SK-N-SH (cell line): ENCODE measurements around the gene PCSK6. TPM values are rescaled to one million over a fixed set of nuclear protein-coding genes. Genes with fewer than 3 reads are reported as not detected.

ENCODE experiments used
- CTCF ChIA-PET: fragments of 300-600, 350-600 bp; formaldehyde crosslinking; extraction: SDS; loops from one replicate; lab custom pipeline; 2021; lab: Yijun Ruan, JAX
- POLR2A ChIA-PET: fragments of 350-600 bp; sonication (Branson Sonifier 250); formaldehyde crosslinking; extraction: SDS; loops from one replicate; lab custom pipeline; 2020; ENCODE audit warnings: antibody characterized with exemption, inconsistent platforms; lab: Yijun Ruan, JAX
- DNase-seq: peaks from one replicate; pipeline ENCODE4 v3.0.0; 2012
- H2AFZ ChIP-seq: fragments of 200-600 bp; sonication (generic); 2 replicates; pipeline ENCODE4 v1.8.1; 2016; ENCODE audit warnings: antibody characterized with exemption, mild to moderate bottlenecking, low read depth
- H3F3A ChIP-seq: fragments of 200-600 bp; sonication (generic); replicated peaks from 2 replicates; pipeline ENCODE3; 2016; ENCODE audit warnings: antibody characterized with exemption, mild to moderate bottlenecking; ENCODE audit not compliant: insufficient read depth
- H3K27ac ChIP-seq, 2 experiments: fragments of 200-500 bp in 1 of 2; fragments of 200-600 bp in 1 of 2; sonication (Bioruptor generic) in 1 of 2; sonication (generic), shearing (Covaris generic) in 1 of 2; 2 replicates each; pipeline versions ENCODE4 v1.5.1 to v1.6.1; 2014 to 2016; ENCODE audit warnings: low read depth in 2 of 2, inconsistent platforms in 1 of 2, low read length in 1 of 2, mild to moderate bottlenecking in 1 of 2, mixed read lengths in 1 of 2
- H3K27me3 ChIP-seq: fragments of 200-600 bp; sonication (generic), shearing (Covaris generic); 2 replicates; pipeline ENCODE4 v1.6.1; 2016; ENCODE audit warnings: mixed run types; ENCODE audit not compliant: insufficient read depth
- H3K36me3 ChIP-seq, 2 experiments: fragments of 200-500 bp in 1 of 2; fragments of 200-600 bp in 1 of 2; sonication (Bioruptor generic) in 1 of 2; sonication (generic) in 1 of 2; replicated peaks in 1 of 2; 2 replicates each; pipeline versions ENCODE3 to v1.5.1; 2014 to 2016; ENCODE audit warnings: low read length in 1 of 2, mild to moderate bottlenecking in 1 of 2; ENCODE audit not compliant: insufficient read depth in 2 of 2, control insufficient read depth in 1 of 2
- H3K4me1 ChIP-seq, 2 experiments: fragments of 200-500 bp in 1 of 2; fragments of 200-600 bp in 1 of 2; sonication (Bioruptor generic) in 1 of 2; sonication (generic), shearing (Covaris generic) in 1 of 2; 2 replicates each; pipeline versions ENCODE4 v1.5.1 to v1.6.1; 2014 to 2016; ENCODE audit warnings: low read depth in 1 of 2, low read length in 1 of 2, mixed run types in 1 of 2; ENCODE audit not compliant: insufficient read depth in 2 of 2, control insufficient read depth in 1 of 2
- H3K4me2 ChIP-seq: fragments of 200-600 bp; sonication (generic), shearing (Covaris generic); 2 replicates; pipeline ENCODE4 v1.6.1; 2017; ENCODE audit warnings: mixed run types
- H3K4me3 ChIP-seq, 2 experiments: fragments of 200-500 bp in 1 of 2; fragments of 200-600 bp in 1 of 2; sonication (Bioruptor generic) in 1 of 2; sonication (generic), shearing (Covaris generic) in 1 of 2; 2 replicates each; pipeline versions ENCODE4 v1.5.1 to v1.8.1; 2014 to 2016; ENCODE audit warnings: low read depth in 2 of 2, inconsistent platforms in 1 of 2, low read length in 1 of 2, mild to moderate bottlenecking in 1 of 2, mixed read lengths in 1 of 2, moderate library complexity in 1 of 2
- H3K79me2 ChIP-seq: fragments of 200-600 bp; sonication (generic); 2 replicates; pipeline ENCODE4 v1.8.1; 2017; ENCODE audit warnings: mild to moderate bottlenecking; ENCODE audit not compliant: insufficient read depth
- H3K9ac ChIP-seq: fragments of 200-600 bp; sonication (generic); 2 replicates; pipeline ENCODE4 v1.6.1; 2017; ENCODE audit warnings: mixed run types
- H3K9me2 ChIP-seq: fragments of 200-600 bp; sonication (generic); 2 replicates; pipeline ENCODE4 v1.6.1; 2017; ENCODE audit warnings: mixed run types
- H3K9me3 ChIP-seq: fragments of 200-600 bp; sonication (generic); 2 replicates; pipeline ENCODE4 v1.6.1; 2017; ENCODE audit warnings: mixed run types, mild to moderate bottlenecking, moderate library complexity
- H4K20me1 ChIP-seq: fragments of 200-600 bp; sonication (generic); 2 replicates; pipeline ENCODE4 v1.6.1; 2017; ENCODE audit warnings: mild to moderate bottlenecking, mixed run types; ENCODE audit not compliant: insufficient read depth
- EZH2phosphoT487 ChIP-seq: fragments of 200-600 bp; sonication (generic); IDR thresholded peaks from 2 replicates; pipeline ENCODE4 v1.6.1; 2017; ENCODE audit warnings: low read depth, mixed run types, mild to moderate bottlenecking, antibody characterized with exemption, moderate library complexity, borderline replicate concordance
- FOSL2 ChIP-seq: IDR thresholded peaks from 2 replicates; pipeline ENCODE4 v1.4.0; 2012; ENCODE audit warnings: low read depth, mild to moderate bottlenecking, moderate library complexity, borderline replicate concordance
- GATA2 ChIP-seq: sonication (generic); formaldehyde crosslinking; IDR thresholded peaks from 2 replicates; pipeline ENCODE4 v1.5.0; 2020; ENCODE audit warnings: mild to moderate bottlenecking, missing genetic modification reagents
- MXI1 ChIP-seq: IDR thresholded peaks from 2 replicates; pipeline ENCODE4 v1.6.1; 2012; ENCODE audit warnings: mild to moderate bottlenecking, low read depth, low read length, improper control_type of control experiment
- NFIC ChIP-seq: IDR thresholded peaks from 2 replicates; pipeline ENCODE4 v1.4.0; 2012; ENCODE audit warnings: borderline replicate concordance
- RCOR1 ChIP-seq: fragments of 150-350 bp; IDR thresholded peaks from 2 replicates; pipeline ENCODE4 v1.6.1; 2017; ENCODE audit warnings: antibody characterized with exemption, low read length
- RFX5 ChIP-seq: IDR thresholded peaks from 2 replicates; pipeline ENCODE4 v1.6.1; 2012; ENCODE audit warnings: mild to moderate bottlenecking, improper control_type of control experiment, low read length
- TAF1 ChIP-seq: IDR thresholded peaks from 2 replicates; pipeline ENCODE4 v1.6.1; 2012; ENCODE audit warnings: low read depth, mild to moderate bottlenecking, low read length, moderate library complexity, borderline replicate concordance
- TEAD4 ChIP-seq: IDR thresholded peaks from 2 replicates; pipeline ENCODE4 v1.4.0; 2012; ENCODE audit warnings: mild to moderate bottlenecking, borderline replicate concordance; ENCODE audit not compliant: insufficient read depth
- USF1 ChIP-seq: IDR thresholded peaks from 2 replicates; pipeline ENCODE4 v1.4.0; 2012; ENCODE audit warnings: low read depth, borderline replicate concordance
- YY1 ChIP-seq: IDR thresholded peaks from 2 replicates; pipeline ENCODE4 v1.4.0; 2012; ENCODE audit warnings: low read depth, mild to moderate bottlenecking
- ZBTB33 ChIP-seq: IDR thresholded peaks from 2 replicates; pipeline ENCODE4 v1.4.0; 2012; ENCODE audit warnings: low read depth, borderline replicate concordance
- WGBS: methylation state at CpG from one replicate; pipeline ENCODE4 v1.1.6; 2017; ENCODE audit warnings: low lambda C conversion rate; 5-methylcytosine and 5-hydroxymethylcytosine counted together
- polyA plus RNA-seq, 3 experiments: library from polyadenylated mRNA; depleted of rRNA; stranded (reverse); fragments of >200 nt; gene quantifications; 2 replicates each; pipeline ENCODE4 v1.2.3, GENCODE V29; 2012

The PCSK6 gene
- polyA plus RNA-seq, 1 of the 3 experiments (the other 2 are of a cell fraction): 0.03 TPM

- Histone ChIP-seq H2AFZ (no peak overlapping the region), H3K4me1 (no peaks in the 10 kb centered on the region), H3K9ac (no peak overlapping the region), H3K27me3 (no peaks in the 10 kb centered on the region; the same call in 1 of the 2 replicates), H3K9me3 (no peaks in the 10 kb centered on the region), H3K4me2 (no peak overlapping the region), H3K79me2 (no peaks in the 10 kb centered on the region), H3K4me3 (no peak overlapping the region), H3K27ac (no peak overlapping the region), H3F3A (no peaks in the 10 kb centered on the region), H3K9me2 (no peaks in the 10 kb centered on the region), H3K36me3 (no peaks in the 10 kb centered on the region), H4K20me1 (no peaks in the 10 kb centered on the region)
- 43% methylated on average over 8 of the region's 9 CpGs for WGBS
- no peak for DNase-seq
- TF ChIP-seq MXI1 (no peak), GATA2 (CRISPR knock-in tag) (no peak), NFIC (no peak), FOSL2 (no peak), TAF1 (no peak), RFX5 (no peak), YY1 (no peak), EZH2phosphoT487 (no peak)
- POLR2A ChIA-PET: no interaction called here
- CTCF ChIA-PET: no interaction called here
Measured at GRCh38 chr15:101390060-101390459, 99.4 kb downstream of the PCSK6 start.

- 83% methylated on average over 9 of the region's 9 CpGs for WGBS
- Histone ChIP-seq H3K27me3 (no peaks in the 10 kb centered on the region; the same call in 1 of the 2 replicates), H3K36me3 (no peaks in the 10 kb centered on the region), H3F3A (no peaks in the 10 kb centered on the region), H3K9me3 (no peaks in the 10 kb centered on the region), H4K20me1 (no peaks in the 10 kb centered on the region), H3K4me3 (no peak overlapping the region), H3K27ac (no peak overlapping the region), H3K4me1 (no peaks in the 10 kb centered on the region), H3K9me2 (no peaks in the 10 kb centered on the region), H3K4me2 (no peak overlapping the region), H3K79me2 (no peaks in the 10 kb centered on the region), H2AFZ (no peak overlapping the region), H3K9ac (no peak overlapping the region)
- ChIA-PET CTCF (no interaction called here), POLR2A (no interaction called here)
- TF ChIP-seq YY1 (no peak), RCOR1 (no peak), USF1 (no peak), TEAD4 (no peak), EZH2phosphoT487 (no peak), TAF1 (no peak), ZBTB33 (no peak), NFIC (no peak)
- DNase-seq: no peak
Measured at GRCh38 chr15:101389362-101389761, 100.1 kb downstream of the PCSK6 start.
